ENCODE results near the gene MAMDC2. TPM values are rescaled to one million over a fixed set of nuclear protein-coding genes. Genes with fewer than 3 reads are reported as not detected.
A peak's percentile ranks its signal among the peaks of the same experiment; 100 is the strongest.

Gene MAMDC2
- total RNA-seq, 2 donors from 2014 or later, result 4.6 to 12.7 TPM

DNA sequence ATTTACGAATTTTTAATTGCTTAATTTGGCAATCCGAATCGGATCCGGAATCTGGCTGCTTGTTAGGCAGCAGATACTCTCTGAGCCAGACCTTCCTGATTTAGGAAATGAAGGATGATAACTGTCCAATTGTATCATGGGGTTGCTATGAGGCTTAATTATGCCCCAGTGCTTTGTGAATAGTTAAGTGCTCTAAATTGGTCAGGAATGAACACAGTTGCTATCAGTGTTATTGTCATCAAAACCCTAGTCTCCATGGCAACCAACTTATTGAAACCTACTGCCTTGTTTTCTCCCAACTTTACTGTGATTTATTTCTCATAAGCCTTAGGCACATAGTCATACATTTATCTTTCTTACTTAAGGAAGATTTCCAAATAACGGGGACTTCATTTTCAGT is 47.9 kb downstream of the MAMDC2 start:
- ATAC-seq (no peak), DNase-seq (no peak)
- intact Hi-C loops (cut with DNase I, micrococcal nuclease), result no loop called here

DNA sequence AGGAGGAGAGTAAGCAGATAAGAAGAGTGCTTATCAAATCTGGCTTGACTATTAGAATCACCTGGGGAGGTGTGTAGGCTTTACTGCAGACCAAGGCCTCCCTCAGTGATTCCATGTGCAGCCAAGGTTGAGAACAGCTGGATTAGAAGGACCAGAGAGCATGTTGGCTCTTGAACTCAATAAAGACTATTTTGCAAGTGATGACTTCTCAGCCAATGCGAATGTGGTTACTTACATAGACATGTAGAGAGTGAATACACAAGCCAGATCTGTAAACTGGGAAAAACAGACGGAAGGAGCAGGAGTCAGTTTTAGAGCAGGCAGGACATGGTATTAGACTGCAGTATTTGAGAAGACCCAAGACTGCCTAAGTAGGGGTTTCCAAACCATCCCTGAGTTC is 48.5 kb downstream of the MAMDC2 start:
- no peak for DNase-seq
- intact Hi-C loops (cut with DNase I, micrococcal nuclease), result no loop called here
- ATAC-seq, result no peak

DNA sequence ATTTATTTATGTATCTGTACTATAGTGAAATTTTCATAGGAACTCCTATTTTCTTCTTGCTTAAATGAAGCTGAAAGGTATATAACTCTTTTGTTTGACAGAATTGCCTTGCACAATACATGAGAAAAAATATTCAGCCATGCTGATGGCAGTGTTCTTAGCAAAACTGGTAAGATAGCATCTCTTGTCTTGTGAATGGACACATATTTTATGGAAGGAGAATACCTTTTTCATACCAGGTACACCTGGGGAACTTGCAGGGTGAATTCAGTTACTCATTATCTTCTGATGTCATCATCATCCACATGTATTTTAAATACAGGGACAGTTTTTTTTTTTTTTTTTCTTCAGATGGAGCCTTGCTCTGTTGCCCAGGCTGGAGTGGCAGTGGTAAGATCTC is 49.4 kb downstream of the MAMDC2 start:
- intact Hi-C loops (cut with DNase I, micrococcal nuclease), result no loop called here
- no peak for DNase-seq
- ATAC-seq, result no peak

- intact Hi-C loops (cut with DNase I, micrococcal nuclease), result no loop called here
- ATAC-seq, result no peak
- no peak for DNase-seq
Observed at GRCh38 chr9:70093944-70094343, 50.3 kb downstream of the MAMDC2 start.

DNA sequence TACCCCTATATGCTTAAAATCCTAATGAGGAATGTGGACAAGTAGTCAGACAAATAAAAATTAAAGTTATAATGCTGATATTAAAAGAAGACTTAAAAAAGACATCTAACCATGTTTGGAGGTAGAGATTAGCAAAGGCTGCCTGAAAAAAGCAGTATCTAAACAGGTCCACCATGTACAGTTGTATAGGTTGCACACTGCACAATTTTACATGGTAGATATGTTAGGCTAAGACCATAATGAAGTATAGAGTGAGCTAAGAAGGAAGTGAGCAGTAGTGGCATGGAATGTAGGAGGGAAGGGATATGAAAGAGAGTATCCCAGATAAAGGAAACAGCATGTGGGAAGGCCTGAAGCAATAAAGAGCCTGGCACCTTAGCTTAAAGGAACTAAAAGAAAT is 51.1 kb downstream of the MAMDC2 start:
- intact Hi-C loops (cut with DNase I, micrococcal nuclease), result no loop called here
- ATAC-seq (no peak), DNase-seq (no peak)

DNA sequence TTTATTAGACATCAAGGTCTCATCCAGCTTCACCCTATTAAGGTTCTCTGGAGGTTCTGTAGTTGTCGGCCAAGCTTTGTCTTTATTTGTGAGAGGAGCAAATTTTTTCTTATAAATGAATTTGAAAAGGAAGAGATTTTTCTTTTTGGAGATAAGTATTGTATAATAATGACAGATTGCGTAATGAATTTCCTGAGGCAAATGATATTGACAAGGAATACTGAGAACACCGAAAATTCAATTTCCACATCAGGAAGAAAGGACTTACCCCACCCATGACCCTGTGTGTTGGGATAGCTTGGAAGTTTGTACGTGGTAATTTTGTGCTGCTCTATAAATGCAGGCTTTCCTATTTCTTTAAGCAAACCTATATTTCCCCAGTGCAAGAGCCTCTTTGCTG is 53.5 kb downstream of the MAMDC2 start:
- intact Hi-C loops (cut with DNase I, micrococcal nuclease), result no loop called here
- DNase-seq (no peak), ATAC-seq (no peak)

GRCh38 chr9:70100362-70100761 is 56.7 kb downstream of the MAMDC2 start:
- intact Hi-C loops (cut with DNase I, micrococcal nuclease), result loop anchor here in 1 of 2 donors (10.0 kb wide), 1 partner anchor 504 kb away; no protein-coding TSS in a partner anchor
- DNase-seq (peak in 1 of 2 donors; percentile 46), ATAC-seq (no peak)

GRCh38 chr9:70101265-70101664 is 57.6 kb downstream of the MAMDC2 start:
- intact Hi-C loops (cut with DNase I, micrococcal nuclease), result loop anchor here in 1 of 2 donors (10.0 kb wide), 1 partner anchor 504 kb away; no protein-coding TSS in a partner anchor
- DNase-seq (no peak), ATAC-seq (no peak)

DNA sequence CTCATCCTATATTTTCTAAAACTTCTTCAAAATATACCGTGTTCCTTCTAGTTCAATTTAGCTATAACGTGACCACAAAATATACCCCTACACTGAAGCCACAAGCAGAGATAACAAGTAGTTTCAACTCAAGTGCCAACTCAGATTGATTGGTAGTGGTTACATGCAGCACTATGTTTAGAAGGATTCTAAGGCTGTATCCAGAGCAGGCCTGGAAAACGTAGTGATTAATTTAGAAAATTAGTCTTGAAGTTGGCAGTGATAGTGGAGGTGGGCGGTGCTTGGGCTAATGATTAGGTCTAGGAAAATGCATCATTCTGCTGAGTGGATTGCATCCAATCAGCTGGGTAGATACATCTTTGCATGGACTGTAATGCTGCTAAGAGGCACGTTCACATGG is 61.5 kb downstream of the MAMDC2 start:
- intact Hi-C loops (cut with DNase I, micrococcal nuclease), result loop anchor here in 1 of 2 donors (10.0 kb wide), 1 partner anchor 500 kb away; no protein-coding TSS in a partner anchor
- no peak for ATAC-seq
- no peak for DNase-seq

DNA sequence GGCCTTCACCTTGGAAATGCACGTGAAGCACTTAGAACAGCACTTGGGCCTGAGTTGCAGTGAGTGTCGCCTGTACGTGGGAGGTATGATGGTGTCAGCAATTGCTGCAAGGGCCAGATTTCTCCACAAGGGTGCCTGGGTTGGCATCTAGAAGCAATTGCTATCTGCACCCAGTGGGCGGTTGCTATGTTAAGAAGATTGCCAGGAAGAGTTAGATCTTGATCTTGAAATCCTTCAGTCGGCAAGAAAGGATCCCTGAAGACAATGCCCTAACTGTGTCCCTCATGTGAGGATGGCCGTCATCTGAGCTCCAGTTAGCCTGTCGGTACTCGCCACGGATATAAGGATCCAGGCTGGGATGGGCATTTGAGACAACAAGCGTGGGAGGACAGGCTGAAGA is 62.9 kb downstream of the MAMDC2 start:
- intact Hi-C loops (cut with DNase I, micrococcal nuclease), result loop anchor here in 1 of 2 donors (10.0 kb wide), 1 partner anchor 498 kb away; no protein-coding TSS in a partner anchor
- ATAC-seq, result no peak

DNA sequence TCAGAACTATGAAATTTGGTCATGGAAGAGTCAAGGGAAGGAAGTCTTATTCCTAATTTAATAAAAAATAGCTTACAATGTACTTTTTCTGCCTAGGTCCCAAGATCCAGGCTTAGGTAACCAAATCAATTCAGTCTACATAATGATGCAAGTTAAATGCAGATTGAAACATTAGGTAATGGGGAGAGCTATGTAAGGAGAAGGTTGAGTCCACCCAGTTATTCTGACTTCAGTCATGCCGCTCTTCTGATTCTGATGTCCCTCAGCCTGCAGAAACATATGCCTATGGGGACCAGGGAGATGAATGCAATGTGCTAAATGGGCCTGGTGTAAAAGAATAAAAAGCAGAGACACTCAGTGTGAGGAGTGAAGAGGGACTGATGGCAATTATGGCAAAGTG is 63.9 kb downstream of the MAMDC2 start:
- ATAC-seq (no peak), DNase-seq (no peak)
- intact Hi-C loops (cut with DNase I, micrococcal nuclease), result loop anchor here in 1 of 2 donors (10.0 kb wide), 1 partner anchor 497 kb away; no protein-coding TSS in a partner anchor

More for the DNA sequence above, 62.9 kb downstream of the MAMDC2 start:
- DNase-seq, result no peak

DNA sequence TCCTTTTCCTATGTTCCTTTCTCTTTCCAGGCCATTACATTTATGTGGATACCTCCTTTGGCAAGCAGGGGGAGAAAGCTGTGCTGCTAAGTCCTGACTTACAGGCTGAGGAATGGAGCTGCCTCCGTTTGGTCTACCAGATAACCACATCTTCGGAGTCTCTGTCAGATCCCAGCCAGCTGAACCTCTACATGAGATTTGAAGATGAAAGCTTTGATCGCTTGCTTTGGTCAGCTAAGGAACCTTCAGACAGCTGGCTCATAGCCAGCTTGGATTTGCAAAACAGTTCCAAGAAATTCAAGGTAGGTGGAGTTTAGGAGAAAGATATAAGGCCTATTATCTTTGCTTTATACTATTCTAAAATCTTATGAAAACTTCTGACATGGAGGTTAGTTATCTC is 64.5 kb downstream of the MAMDC2 start:
- no peak for ATAC-seq

GRCh38 chr9:70110194-70111041 is 66.8 kb downstream of the MAMDC2 start:
- intact Hi-C loops (cut with DNase I, micrococcal nuclease), result loop anchor here (10.0 kb wide), 2 partner anchors 66 to 146 kb away; partner anchors contain the start of gene MAMDC2 (in 1 of the 2)
- ATAC-seq (no peak), DNase-seq (peak in 1 of 2 donors; percentile 29)

More for the DNA sequence above, 64.5 kb downstream of the MAMDC2 start:
- intact Hi-C loops (cut with DNase I, micrococcal nuclease), result loop anchor here in 1 of 2 donors (10.0 kb wide), 1 partner anchor 497 kb away; no protein-coding TSS in a partner anchor
- DNase-seq, result no peak

DNA sequence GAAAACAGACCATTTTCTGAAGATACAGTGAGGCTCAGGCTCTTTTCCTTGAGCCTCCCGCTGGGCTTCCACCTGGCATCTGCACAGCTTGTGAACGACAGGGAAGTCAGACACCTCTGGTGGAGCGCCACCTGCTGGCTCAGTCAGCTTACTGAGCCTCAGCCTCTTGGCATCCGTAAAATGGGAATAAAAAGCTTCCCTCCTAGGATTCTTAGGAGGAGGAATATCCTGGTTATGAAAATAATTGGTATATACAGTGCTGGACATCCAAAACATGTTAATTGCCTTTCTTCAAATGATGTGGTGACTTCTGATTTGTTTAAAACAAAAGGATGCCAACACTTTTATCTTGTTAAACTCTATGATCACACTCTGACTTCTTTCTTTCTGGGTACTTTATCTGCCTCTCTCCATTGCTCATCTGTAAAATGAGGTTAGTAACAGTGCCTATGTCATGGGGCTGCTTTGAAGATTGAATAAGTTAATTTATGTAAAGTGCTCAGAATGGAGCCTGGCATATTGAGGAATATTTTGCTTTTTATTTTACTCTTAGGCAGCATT is 67.5 kb downstream of the MAMDC2 start:
- peak; percentile 74 to 80 for DNase-seq
- intact Hi-C loops (cut with DNase I, micrococcal nuclease), result loop anchor here (10.0 kb wide), 2 partner anchors 66 to 146 kb away; partner anchors contain the start of gene MAMDC2 (in 1 of the 2)
- ATAC-seq, result peak; percentile 67

- intact Hi-C loops (cut with DNase I, micrococcal nuclease), result loop anchor here (2.0 to 10.0 kb wide), 3 partner anchors 67 to 147 kb away; partner anchors contain the start of gene MAMDC2 (in 1 of the 2)
- no peak for ATAC-seq
- no peak for DNase-seq
Observed at GRCh38 chr9:70111641-70112236, 68.1 kb downstream of the MAMDC2 start.

DNA sequence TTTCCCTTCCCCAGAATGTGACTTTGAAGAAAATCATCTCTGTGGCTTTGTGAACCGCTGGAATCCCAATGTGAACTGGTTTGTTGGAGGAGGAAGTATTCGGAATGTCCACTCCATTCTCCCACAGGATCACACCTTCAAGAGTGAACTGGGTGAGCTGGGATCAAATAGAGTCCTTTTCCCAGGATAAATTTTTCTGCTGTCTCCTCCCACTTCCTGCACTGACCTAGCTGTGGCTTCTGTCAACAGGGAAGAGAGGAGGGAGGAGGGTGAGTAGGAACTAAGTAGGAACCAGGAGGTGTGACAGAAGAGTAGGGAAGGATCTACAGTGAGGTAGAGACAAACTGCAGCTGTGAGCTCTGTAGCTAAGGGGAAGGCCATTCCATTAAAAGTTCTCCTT is 69.3 kb downstream of the MAMDC2 start:
- DNase-seq, result no peak
- intact Hi-C loops (cut with DNase I, micrococcal nuclease), result loop anchor here (2.0 to 10.0 kb wide), 3 partner anchors 68 to 148 kb away; partner anchors contain the start of gene MAMDC2 (in 1 of the 2)
- peak; percentile 84 for ATAC-seq

- intact Hi-C loops (cut with DNase I, micrococcal nuclease), result loop anchor here (2.0 to 10.0 kb wide), 3 partner anchors 69 to 149 kb away; partner anchors contain the start of gene MAMDC2 (in 1 of the 2)
- peak; percentile 29 to 57 for DNase-seq
Observed at GRCh38 chr9:70113403-70114022, 69.9 kb downstream of the MAMDC2 start.

GRCh38 chr9:70114898-70115297 is 71.2 kb downstream of the MAMDC2 start:
- no peak for DNase-seq
- intact Hi-C loops (cut with DNase I, micrococcal nuclease), result loop anchor here (10.0 kb wide), 2 partner anchors 70 to 150 kb away; partner anchors contain the start of gene MAMDC2 (in 1 of the 2)
- ATAC-seq, result no peak

More at GRCh38 chr9:70113403-70114022, 69.9 kb downstream of the MAMDC2 start:
- peak; percentile 67 for ATAC-seq

All from left colon (tissue), 2 donors.